HEK293 (cell line): Measurements from ENCODE around the gene CADPS2.

Experiments
- BCL6B ChIP-seq: fragments of 450-650 bp; formaldehyde crosslinking; IDR thresholded peaks from 2 replicates; pipeline ENCODE4 v1.5.1; 2017; ENCODE audit warnings: missing biosample characterization, missing genetic modification characterization
- MYNN ChIP-seq: fragments of 450-650 bp; formaldehyde crosslinking; IDR thresholded peaks from 2 replicates; pipeline ENCODE4 v1.5.1; 2016; ENCODE audit warnings: missing biosample characterization, missing genetic modification characterization, borderline replicate concordance
- PRDM2 ChIP-seq: fragments of 450-650 bp; formaldehyde crosslinking; IDR thresholded peaks from 2 replicates; pipeline ENCODE4 v1.5.1; 2016; ENCODE audit warnings: missing biosample characterization, missing genetic modification characterization, borderline replicate concordance
- ZBTB7A ChIP-seq: fragments of 450-650 bp; formaldehyde crosslinking; IDR thresholded peaks from 2 replicates; pipeline ENCODE4 v1.5.1; 2016; ENCODE audit warnings: low read depth, missing biosample characterization, missing genetic modification characterization
- ZNF211 ChIP-seq: fragments of 450-650 bp; formaldehyde crosslinking; IDR thresholded peaks from 2 replicates; pipeline ENCODE4 v1.5.1; 2016; ENCODE audit warnings: low read depth, missing biosample characterization, missing genetic modification characterization
- ZNF274 ChIP-seq, 2 experiments: fragments of 200-500 bp in 1 of 2; fragments of 450-650 bp in 1 of 2; sonication (Bioruptor generic) in 1 of 2; formaldehyde crosslinking in 1 of 2; IDR thresholded peaks; 2 replicates each; pipeline versions ENCODE4 v1.5.1 to v1.6.1; 2014 to 2016; ENCODE audit warnings: borderline replicate concordance in 1 of 2, inconsistent platforms in 1 of 2, low read length in 1 of 2, missing biosample characterization in 1 of 2, missing genetic modification characterization in 1 of 2
- ZNF280C ChIP-seq: fragments of 450-650 bp; formaldehyde crosslinking; IDR thresholded peaks from 2 replicates; pipeline ENCODE4 v1.5.1; 2016; ENCODE audit warnings: missing biosample characterization, missing genetic modification characterization
- ZNF747 ChIP-seq: fragments of 450-650 bp; formaldehyde crosslinking; IDR thresholded peaks from 2 replicates; pipeline ENCODE4 v1.5.1; 2016; ENCODE audit warnings: missing biosample characterization, missing genetic modification characterization
- ZSCAN5A ChIP-seq: fragments of 450-650 bp; formaldehyde crosslinking; IDR thresholded peaks from 2 replicates; pipeline ENCODE4 v1.5.1; 2016; ENCODE audit warnings: missing biosample characterization, missing genetic modification characterization

- TF ChIP-seq MYNN (tag by site-specific recombination): no peak
- TF ChIP-seq ZBTB7A (tag by site-specific recombination): no peak
- no peak for TF ChIP-seq ZNF280C (tag by site-specific recombination)
- no peak for TF ChIP-seq BCL6B (tag by site-specific recombination)
- no peak for TF ChIP-seq ZNF211 (tag by site-specific recombination)
- no peak for TF ChIP-seq ZSCAN5A (tag by site-specific recombination)
- no peak for TF ChIP-seq PRDM2 (tag by site-specific recombination)
- TF ChIP-seq ZNF747 (tag by site-specific recombination): no peak
- TF ChIP-seq ZNF274 (IDR thresholded peaks at IDR 0.05; ENCODE audit: low read length): no peak
- no peak for TF ChIP-seq ZNF274 (tag by site-specific recombination; IDR thresholded peaks at IDR 0.05; ENCODE audit: borderline replicate concordance)
Observed at GRCh38 chr7:122633472-122633871, 252.8 kb downstream of the CADPS2 start.
